HG03159 (cell line): ENCODE results near the gene SLC35G4.
"Not testable (repeated sequence)": the region's sequence is repeated elsewhere in the genome, so short reads cannot be mapped to it uniquely, and the experiment has no call there.

Experiments
- ATAC-seq: cut with Tn5 transposase; IDR thresholded peaks from one replicate; pipeline ENCODE4 v1.9.1; 2021; ENCODE audit warnings: mild to moderate bottlenecking, moderate library complexity; ENCODE audit not compliant: unreplicated experiment

The SLC35G4 gene

GRCh38 chr18:11613611-11614010, 4.2 kb downstream of the SLC35G4 start:
- not testable (repeated sequence) for ATAC-seq

DNA sequence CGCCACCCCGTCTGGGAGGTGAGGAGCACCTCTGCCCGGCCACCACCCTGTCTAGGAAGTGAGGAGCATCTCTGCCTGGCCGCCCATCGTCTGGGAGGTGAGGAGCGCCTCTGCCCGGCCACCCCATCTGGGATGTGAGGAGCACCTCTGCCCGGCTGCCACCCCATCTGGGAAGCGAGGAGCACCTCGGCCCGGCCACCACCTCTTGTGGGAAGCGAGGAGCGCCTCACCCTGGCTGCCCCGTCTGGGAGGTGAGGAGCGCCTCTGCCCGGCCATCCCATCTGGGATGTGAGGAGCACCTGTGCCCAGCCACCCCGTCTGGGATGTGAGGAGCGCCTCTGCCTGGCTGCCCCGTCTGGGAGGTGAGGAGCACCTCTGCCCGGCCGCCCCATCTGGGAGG, 4.6 kb downstream of the SLC35G4 start:
- not testable (repeated sequence) for ATAC-seq

DNA sequence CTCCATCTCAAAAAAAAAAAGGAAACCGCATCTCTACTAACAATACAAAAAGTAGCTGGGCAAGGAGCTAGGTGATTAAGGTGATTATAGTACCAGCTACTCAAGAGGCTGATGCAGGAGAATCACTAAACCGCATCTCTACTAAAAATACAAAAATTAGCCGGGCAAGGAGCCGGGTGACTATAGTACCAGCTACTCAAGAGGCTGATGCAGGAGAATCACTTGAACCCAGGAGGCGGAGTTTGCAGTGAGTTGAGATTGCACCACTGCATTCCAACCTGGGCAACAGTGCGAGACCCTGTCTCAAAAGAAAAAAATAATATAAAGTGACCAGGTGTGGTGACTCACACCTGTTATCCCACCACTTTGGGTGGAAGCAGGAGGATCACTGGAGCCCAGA, 5.6 kb downstream of the SLC35G4 start:
- ATAC-seq = not testable (repeated sequence)

DNA sequence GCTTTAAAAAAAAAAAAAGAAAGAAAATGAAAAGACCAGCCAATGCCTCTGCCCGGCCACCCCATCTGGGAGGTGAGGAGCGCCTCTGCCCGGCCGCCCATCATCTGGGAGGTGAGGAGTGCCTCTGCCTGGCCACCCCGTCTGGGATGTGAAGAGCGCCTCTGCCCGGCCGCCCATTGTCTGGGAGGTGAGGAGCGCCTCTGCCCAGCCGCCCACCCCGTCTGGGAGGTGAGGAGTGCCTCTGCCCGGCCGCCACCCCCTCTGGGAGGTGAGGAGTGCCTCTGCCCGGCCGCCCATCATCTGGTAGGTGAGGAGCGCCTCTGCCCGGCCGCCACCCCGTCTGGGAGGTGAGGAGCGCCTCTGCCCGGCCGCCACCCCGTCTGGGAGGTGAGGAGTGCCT, 37.9 kb downstream of the SLC35G4 start:
- ATAC-seq = not testable (repeated sequence)

GRCh38 chr18:11647804-11648203, 38.4 kb downstream of the SLC35G4 start:
- ATAC-seq = not testable (repeated sequence)

- no peak for ATAC-seq
These were observed 40.4 kb downstream of the SLC35G4 start for GRCh38 chr18:11649839-11650238.

DNA sequence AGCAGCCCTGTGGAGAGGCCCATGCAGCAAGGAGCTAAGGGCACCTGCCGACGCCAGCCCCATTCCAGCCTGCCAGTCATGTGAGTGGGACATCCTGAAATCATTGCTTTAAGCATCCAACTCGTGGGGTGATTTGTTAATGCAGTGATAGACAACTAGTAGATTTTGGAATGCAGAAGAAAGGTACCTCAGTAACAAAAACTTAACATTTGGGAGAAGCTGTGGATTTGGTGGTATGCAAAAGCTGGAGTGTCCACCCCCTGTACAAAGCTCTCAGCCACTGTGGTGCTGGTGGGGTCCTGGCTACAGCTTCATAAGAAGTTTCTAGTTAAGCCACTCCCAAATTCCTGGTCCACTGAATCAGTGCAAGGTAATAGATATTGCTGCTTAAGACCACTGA, 42.5 kb downstream of the SLC35G4 start:
- ATAC-seq = no peak

DNA sequence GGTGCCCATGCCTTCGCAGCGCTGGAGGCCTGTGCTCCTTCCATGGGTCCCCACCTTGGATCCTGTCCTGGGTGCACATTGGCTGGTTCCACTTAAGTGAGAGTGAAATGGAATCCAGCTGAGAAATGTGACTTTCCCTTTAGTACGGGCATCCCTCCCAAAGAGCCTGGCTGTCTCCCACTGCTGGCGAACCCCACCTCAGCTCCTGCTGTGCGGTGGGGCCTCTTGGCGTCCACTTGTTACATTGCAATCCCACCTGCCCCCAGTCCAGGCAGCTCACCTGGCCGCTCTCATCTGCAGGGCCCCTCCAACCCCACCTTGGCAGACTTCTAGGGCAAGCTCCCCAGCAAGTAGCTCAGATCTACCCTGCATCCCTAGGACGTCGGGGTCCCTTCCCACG, 44.1 kb downstream of the SLC35G4 start:
- no peak for ATAC-seq

- ATAC-seq = no peak
These were observed 45.6 kb downstream of the SLC35G4 start for GRCh38 chr18:11654736-11655605.

DNA sequence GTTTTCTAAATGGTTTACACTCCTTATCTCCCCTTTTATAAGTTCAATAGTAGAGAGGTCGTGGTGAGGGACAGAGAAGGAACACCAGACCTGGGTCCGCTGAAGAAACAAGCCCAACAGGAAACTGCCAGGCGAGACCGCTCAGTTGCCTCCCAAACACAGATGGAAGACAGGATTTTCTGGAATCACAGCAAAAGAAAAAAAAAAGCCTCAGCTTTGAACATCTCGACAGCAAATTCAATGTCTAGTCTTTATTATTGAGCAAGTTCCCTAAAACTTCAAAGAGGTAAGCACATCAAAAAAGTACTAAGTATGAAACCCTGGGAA, 46.2 kb downstream of the SLC35G4 start:
- no peak for ATAC-seq

DNA sequence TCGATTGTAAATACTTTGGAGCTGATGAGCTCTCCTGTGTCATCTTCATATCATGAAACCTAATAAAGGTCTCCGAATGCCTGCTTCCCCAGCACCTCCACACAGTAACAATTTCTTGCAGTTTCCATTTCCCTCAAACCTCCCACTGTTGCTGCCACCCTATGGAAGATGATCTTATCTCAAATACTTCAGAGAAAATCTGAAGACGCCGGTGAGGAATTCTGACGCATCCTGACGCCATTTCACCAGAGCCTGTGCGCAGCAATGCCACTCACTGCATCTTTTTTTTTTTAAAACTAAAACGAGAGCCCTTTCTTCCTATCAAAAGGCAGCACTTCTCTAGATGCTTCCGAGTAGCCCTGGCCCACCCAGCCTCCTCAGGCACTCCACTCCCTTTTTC, 47.8 kb downstream of the SLC35G4 start:
- no peak for ATAC-seq

- no peak for ATAC-seq
These were observed 48.2 kb downstream of the SLC35G4 start for GRCh38 chr18:11657554-11657953.

DNA sequence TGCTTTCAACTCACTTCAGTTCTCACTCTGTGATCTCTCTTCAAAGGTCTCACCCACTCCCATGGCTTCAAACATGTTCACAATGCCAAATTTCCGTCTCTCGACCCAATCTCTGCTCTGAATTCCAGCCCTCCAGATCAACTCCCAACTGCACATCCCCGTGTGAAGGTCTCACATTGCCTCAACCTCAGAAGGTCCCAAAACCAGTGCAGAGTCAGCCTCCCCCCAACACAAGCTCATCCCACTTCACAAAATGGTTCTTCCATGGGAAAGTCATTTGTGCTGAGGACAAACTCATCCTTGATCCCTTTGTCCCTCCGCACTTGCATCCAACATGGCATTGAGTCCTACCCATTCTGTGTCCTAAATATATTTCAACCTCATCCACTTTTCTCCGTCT, 48.6 kb downstream of the SLC35G4 start:
- no peak for ATAC-seq

DNA sequence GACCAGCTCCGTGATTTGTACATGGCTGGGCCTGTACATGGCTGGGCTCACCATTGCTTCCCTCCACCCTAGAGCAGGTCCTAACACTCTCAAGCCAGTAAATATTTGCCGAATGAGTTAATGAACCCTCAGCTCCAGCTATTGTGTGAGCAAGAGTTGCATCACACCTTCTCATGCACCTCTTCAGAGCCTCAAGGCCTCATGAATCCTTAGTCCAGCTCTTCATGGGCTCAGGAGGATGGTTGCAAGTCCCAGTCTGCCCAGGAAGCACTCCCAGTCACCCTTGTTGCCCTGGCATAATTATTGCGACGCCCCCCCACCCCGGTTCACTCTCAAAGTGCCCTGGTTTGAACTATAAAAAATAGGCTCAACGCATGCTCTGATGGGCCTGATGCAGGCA, 49.6 kb downstream of the SLC35G4 start:
- no peak for ATAC-seq
